HUES6 (cell line): ENCODE data around the gene CLDN2.
"Not testable (repeated sequence)": the region's sequence is repeated elsewhere in the genome, so short reads cannot be mapped to it uniquely, and the experiment has no call there.

ENCODE experiments used
- H3K27ac ChIP-seq: 2 replicates; pipeline ENCODE4 v1.7.0; 2013; ENCODE audit warnings: low read depth, mild to moderate bottlenecking, low read length, inconsistent platforms
- H3K27me3 ChIP-seq: 2 replicates; pipeline ENCODE4 v1.6.1; 2013; ENCODE audit warnings: low read length; ENCODE audit not compliant: control insufficient read depth, insufficient read depth
- H3K36me3 ChIP-seq: 2 replicates; pipeline ENCODE4 v1.6.1; 2013; ENCODE audit warnings: low read length; ENCODE audit not compliant: control insufficient read depth, insufficient read depth
- H3K4me1 ChIP-seq: 2 replicates; pipeline ENCODE4 v1.6.1; 2013; ENCODE audit warnings: low read length; ENCODE audit not compliant: control insufficient read depth, insufficient read depth
- H3K4me3 ChIP-seq: 2 replicates; pipeline ENCODE4 v1.5.1; 2013; ENCODE audit warnings: low read depth, low read length
- H3K9ac ChIP-seq: one replicate; pipeline ENCODE4 v1.6.1; 2013; ENCODE audit warnings: mild to moderate bottlenecking, low read length
- H3K9me3 ChIP-seq: 2 replicates; pipeline ENCODE4 v1.6.1; 2013; ENCODE audit warnings: low read depth, low read length; ENCODE audit not compliant: control insufficient read depth, insufficient read depth

The CLDN2 gene

DNA sequence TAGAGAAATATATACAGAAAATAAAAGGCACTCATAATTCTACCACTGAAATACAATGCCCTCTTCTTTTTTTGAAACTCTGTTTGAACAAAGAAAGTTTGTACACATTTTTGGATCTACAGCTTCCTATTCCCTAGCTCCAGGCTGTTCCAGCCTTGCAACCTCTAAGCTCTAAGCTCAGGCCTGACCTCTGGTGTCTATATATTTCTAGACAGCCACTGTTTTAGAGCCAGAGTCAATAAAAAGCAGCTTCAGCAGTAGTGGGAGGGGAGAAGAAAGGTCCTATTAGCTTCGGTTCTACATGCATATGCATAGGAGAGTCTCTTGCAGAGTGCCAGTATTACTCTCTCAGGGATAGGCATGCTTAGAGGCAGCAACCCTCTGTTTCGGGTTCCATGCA is 39.7 kb downstream of the CLDN2 start:
- H3K36me3 ChIP-seq, result peaks cover 16% of the 10 kb centered on the region
- H3K4me1 ChIP-seq, result no peaks in the 10 kb centered on the region

GRCh38 chrX:106963111-106963510 is 42.9 kb downstream of the CLDN2 start:
- Histone ChIP-seq H3K36me3 (peaks cover 13% of the 10 kb centered on the region), H3K9ac (no peak overlapping the region), H3K4me1 (peaks cover 8% of the 10 kb centered on the region; the same call in 1 of the 2 replicates), H3K27me3 (no peaks in the 10 kb centered on the region; the same call in 1 of the 2 replicates), H3K9me3 (no peaks in the 10 kb centered on the region), H3K27ac (no peak overlapping the region), H3K4me3 (no peak overlapping the region)

More for the DNA sequence above, 39.7 kb downstream of the CLDN2 start:
- H3K27me3 ChIP-seq, result no peaks in the 10 kb centered on the region; the same call in 1 of the 2 replicates
- no peak overlapping the region for H3K27ac ChIP-seq
- H3K4me3 ChIP-seq, result no peak overlapping the region
- no peaks in the 10 kb centered on the region for H3K9me3 ChIP-seq
- no peak overlapping the region for H3K9ac ChIP-seq

DNA sequence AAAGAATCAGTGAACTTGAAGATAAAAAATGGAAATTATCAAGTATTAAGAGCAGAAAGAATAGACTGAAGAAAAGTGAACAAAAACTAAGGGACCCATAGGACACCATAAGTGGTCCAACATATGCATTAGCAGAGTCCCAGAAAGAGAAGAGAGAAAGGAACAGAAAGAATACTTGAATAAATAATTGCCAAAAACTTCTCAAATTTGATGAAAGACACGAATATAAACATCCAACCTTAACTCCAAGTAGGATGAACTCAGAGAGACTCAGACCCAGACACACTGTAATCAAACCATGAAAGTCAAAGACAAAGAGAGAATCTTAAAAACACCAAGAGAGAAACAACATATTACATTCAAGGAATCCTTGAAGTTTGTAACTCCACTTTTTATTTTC is 44.1 kb downstream of the CLDN2 start:
- Histone ChIP-seq H3K9ac (no peak overlapping the region), H3K4me1 (peaks cover 8% of the 10 kb centered on the region; the same call in 1 of the 2 replicates), H3K27me3 (no peaks in the 10 kb centered on the region; the same call in 1 of the 2 replicates)

GRCh38 chrX:106966547-106966946 is 46.3 kb downstream of the CLDN2 start:
- not testable (repeated sequence) for H3K9ac ChIP-seq, H3K27ac ChIP-seq, H3K9me3 ChIP-seq, H3K36me3 ChIP-seq, H3K27me3 ChIP-seq, H3K4me1 ChIP-seq
- peak overlapping the region; percentile 44 for H3K4me3 ChIP-seq

More for the DNA sequence above, 44.1 kb downstream of the CLDN2 start:
- Histone ChIP-seq H3K36me3 (peaks cover 9% of the 10 kb centered on the region), H3K4me3 (no peak overlapping the region), H3K27ac (no peak overlapping the region), H3K9me3 (no peaks in the 10 kb centered on the region)

- Histone ChIP-seq H3K27me3 (no peaks in the 10 kb centered on the region), H3K9ac (no peak overlapping the region), H3K9me3 (no peaks in the 10 kb centered on the region), H3K27ac (no peak overlapping the region), H3K4me1 (no peaks in the 10 kb centered on the region), H3K36me3 (no peaks in the 10 kb centered on the region), H3K4me3 (no peak overlapping the region)
Observed at GRCh38 chrX:106972896-106973295, 52.7 kb downstream of the CLDN2 start.

DNA sequence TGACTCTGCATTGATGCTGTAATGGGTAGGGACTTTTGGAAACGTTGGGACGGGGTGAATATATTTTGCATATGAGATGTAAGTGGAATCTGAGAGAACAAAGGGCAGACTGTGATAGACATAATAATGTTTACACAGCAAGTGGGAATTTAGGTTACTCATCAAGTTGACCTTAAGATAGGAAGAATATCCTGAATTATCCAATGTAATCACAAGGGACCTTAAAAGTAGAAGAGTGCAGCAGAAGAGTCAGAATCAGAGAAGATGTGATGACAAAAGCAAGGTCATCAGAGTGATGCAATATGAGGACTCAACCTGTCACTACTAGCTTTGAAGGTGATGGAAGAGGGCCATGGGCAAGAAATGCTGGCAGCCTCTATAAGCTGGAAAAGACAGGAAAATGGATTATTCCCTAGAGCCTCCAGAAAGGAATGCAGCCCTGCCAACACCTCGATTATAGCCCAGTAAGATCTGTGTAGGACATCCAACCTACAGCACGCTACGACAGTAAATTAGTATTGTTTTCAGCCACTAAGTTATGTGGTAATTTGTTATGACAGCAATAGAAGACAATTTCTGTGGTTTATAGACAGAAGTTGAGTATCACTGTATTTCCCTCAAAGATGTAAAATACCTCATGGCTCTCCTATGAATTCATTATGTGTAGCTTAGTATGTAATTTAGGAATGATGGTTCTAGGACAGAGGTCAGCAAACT is 53.4 kb downstream of the CLDN2 start:
- Histone ChIP-seq H3K9me3 (no peaks in the 10 kb centered on the region), H3K4me3 (no peak overlapping the region), H3K9ac (no peak overlapping the region), H3K27me3 (no peaks in the 10 kb centered on the region), H3K36me3 (no peaks in the 10 kb centered on the region), H3K27ac (no peak overlapping the region), H3K4me1 (no peaks in the 10 kb centered on the region)

- Histone ChIP-seq H3K4me1 (no peaks in the 10 kb centered on the region), H3K9me3 (no peaks in the 10 kb centered on the region), H3K27ac (no peak overlapping the region), H3K9ac (no peak overlapping the region), H3K27me3 (no peaks in the 10 kb centered on the region; the same call in 1 of the 2 replicates), H3K4me3 (no peak overlapping the region), H3K36me3 (no peaks in the 10 kb centered on the region)
Observed at GRCh38 chrX:106976416-106976815, 56.2 kb downstream of the CLDN2 start.
